WERI-Rb-1 (cell line): ENCODE results near the gene RHOT1.

Experiments
- DNase-seq: peaks from one replicate; pipeline ENCODE4 v3.0.0-alpha.2; 2020
- H3K27ac ChIP-seq: fragments of 250-450 bp; sonication (Bioruptor Pico); 2 replicates; pipeline ENCODE4 v1.5.1; 2020; ENCODE audit warnings: mild to moderate bottlenecking, moderate library complexity
- H3K27me3 ChIP-seq: fragments of 250-450 bp; sonication (Bioruptor Pico); 2 replicates; pipeline ENCODE4 v1.5.1; 2021; ENCODE audit warnings: mild to moderate bottlenecking, low read depth, moderate library complexity; ENCODE audit not compliant: insufficient read depth, severe bottlenecking
- H3K36me3 ChIP-seq: fragments of 250-450 bp; sonication (Bioruptor Pico); 2 replicates; pipeline ENCODE4 v1.5.1; 2020; ENCODE audit warnings: mild to moderate bottlenecking, moderate library complexity
- H3K4me3 ChIP-seq: 2 replicates; pipeline ENCODE4 v1.5.1; 2011; ENCODE audit warnings: low read depth, mild to moderate bottlenecking, control low read depth, low read length
- H3K9me3 ChIP-seq: fragments of 250-450 bp; sonication (Bioruptor Pico); 2 replicates; pipeline ENCODE4 v1.5.1; 2021; ENCODE audit warnings: mild to moderate bottlenecking, moderate library complexity; ENCODE audit not compliant: severe bottlenecking
- TF ChIP-seq, protein P1 (sequence below): IDR thresholded peaks from 2 replicates; pipeline ENCODE4 v1.5.1; 2011; ENCODE audit warnings: low read depth, mild to moderate bottlenecking, control low read depth, inconsistent platforms, low read length

RHOT1 gene

DNA sequence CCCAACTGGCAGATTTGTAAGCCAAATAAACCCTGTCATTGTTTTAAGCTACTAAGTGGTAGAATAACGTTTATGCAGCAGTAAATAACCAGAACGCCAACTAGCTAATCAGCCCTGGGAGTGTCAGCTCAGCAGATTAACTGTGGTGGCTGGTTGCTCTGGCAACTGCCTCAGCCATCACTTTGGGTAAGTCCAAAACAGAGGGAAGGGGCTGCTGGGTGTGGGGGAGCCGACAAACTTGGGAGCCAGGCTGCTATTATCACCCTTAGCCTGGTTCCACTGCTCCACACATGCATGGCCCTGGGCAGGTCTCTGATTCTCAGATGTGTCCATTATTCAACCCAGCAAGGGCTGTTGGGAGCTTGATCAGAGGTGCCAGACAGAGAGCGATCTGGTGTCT is 22.2 kb upstream of the RHOT1 start:
- H3K27ac ChIP-seq = no peak overlapping the region; the same call in 1 of the 2 replicates
- H3K27me3 ChIP-seq = no peaks in the 10 kb centered on the region
- H3K36me3 ChIP-seq = no peaks in the 10 kb centered on the region
- TF ChIP-seq, protein P1, sequence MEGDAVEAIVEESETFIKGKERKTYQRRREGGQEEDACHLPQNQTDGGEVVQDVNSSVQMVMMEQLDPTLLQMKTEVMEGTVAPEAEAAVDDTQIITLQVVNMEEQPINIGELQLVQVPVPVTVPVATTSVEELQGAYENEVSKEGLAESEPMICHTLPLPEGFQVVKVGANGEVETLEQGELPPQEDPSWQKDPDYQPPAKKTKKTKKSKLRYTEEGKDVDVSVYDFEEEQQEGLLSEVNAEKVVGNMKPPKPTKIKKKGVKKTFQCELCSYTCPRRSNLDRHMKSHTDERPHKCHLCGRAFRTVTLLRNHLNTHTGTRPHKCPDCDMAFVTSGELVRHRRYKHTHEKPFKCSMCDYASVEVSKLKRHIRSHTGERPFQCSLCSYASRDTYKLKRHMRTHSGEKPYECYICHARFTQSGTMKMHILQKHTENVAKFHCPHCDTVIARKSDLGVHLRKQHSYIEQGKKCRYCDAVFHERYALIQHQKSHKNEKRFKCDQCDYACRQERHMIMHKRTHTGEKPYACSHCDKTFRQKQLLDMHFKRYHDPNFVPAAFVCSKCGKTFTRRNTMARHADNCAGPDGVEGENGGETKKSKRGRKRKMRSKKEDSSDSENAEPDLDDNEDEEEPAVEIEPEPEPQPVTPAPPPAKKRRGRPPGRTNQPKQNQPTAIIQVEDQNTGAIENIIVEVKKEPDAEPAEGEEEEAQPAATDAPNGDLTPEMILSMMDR = no peak
- DNase-seq = peak; percentile 33
- H3K9me3 ChIP-seq = no peaks in the 10 kb centered on the region
- no peak overlapping the region; the same call in 1 of the 2 replicates for H3K4me3 ChIP-seq

- Histone ChIP-seq H3K36me3 (no peaks in the 10 kb centered on the region), H3K4me3 (no peak overlapping the region), H3K27ac (no peak overlapping the region), H3K27me3 (no peaks in the 10 kb centered on the region), H3K9me3 (no peaks in the 10 kb centered on the region)
- DNase-seq = no peak
- TF ChIP-seq, protein P1 = no peak
Measured at GRCh38 chr17:32120716-32121115, 21.6 kb upstream of the RHOT1 start.

- no peaks in the 10 kb centered on the region for H3K9me3 ChIP-seq
- H3K27me3 ChIP-seq = no peaks in the 10 kb centered on the region
- TF ChIP-seq, protein P1 = no peak
- no peaks in the 10 kb centered on the region for H3K36me3 ChIP-seq
- no peak for DNase-seq
- H3K27ac ChIP-seq = no peak overlapping the region
- no peak overlapping the region for H3K4me3 ChIP-seq
Measured at GRCh38 chr17:32123782-32124181, 18.5 kb upstream of the RHOT1 start.

GRCh38 chr17:32124985-32125847 is 17.1 kb upstream of the RHOT1 start:
- no peaks in the 10 kb centered on the region for H3K9me3 ChIP-seq
- H3K36me3 ChIP-seq = no peaks in the 10 kb centered on the region
- TF ChIP-seq, protein P1 = no peak
- H3K4me3 ChIP-seq = no peak overlapping the region
- H3K27ac ChIP-seq = no peak overlapping the region; the same call in 1 of the 2 replicates
- DNase-seq = peak; percentile 47
- no peaks in the 10 kb centered on the region for H3K27me3 ChIP-seq

- Histone ChIP-seq H3K27ac (no peak overlapping the region), H3K36me3 (no peaks in the 10 kb centered on the region), H3K27me3 (no peaks in the 10 kb centered on the region), H3K9me3 (no peaks in the 10 kb centered on the region), H3K4me3 (no peak overlapping the region)
- no peak for DNase-seq
- TF ChIP-seq, protein P1 = no peak
Measured at GRCh38 chr17:32125848-32126153, 16.5 kb upstream of the RHOT1 start.

GRCh38 chr17:32126325-32126724 is 16.0 kb upstream of the RHOT1 start:
- TF ChIP-seq, protein P1 = no peak
- Histone ChIP-seq H3K36me3 (no peaks in the 10 kb centered on the region), H3K4me3 (no peak overlapping the region), H3K27ac (no peak overlapping the region), H3K9me3 (no peaks in the 10 kb centered on the region), H3K27me3 (no peaks in the 10 kb centered on the region)
- no peak for DNase-seq
